Thyroid gland (tissue), 4 donors: ENCODE results near the gene CHRNA7.

Experiments used
- POLR2A ChIP-seq, 2 donors: fragments of 450-650 bp; IDR thresholded peaks; one replicate each; pipeline ENCODE4 v1.6.1; 2017; ENCODE audit warnings: antibody characterized with exemption in 2 of 2, mild to moderate bottlenecking in 2 of 2, moderate library complexity in 1 of 2
- TF ChIP-seq, protein P1 (sequence below), 6 experiments: fragments of 200-600 bp in 3 of 6; fragments of 450-650 bp in 3 of 6; sonication (generic) in 3 of 6; IDR thresholded peaks; one replicate each; pipeline ENCODE4 v1.5.1; 2016 to 2019; ENCODE audit warnings: antibody characterized with exemption in 6 of 6, mild to moderate bottlenecking in 2 of 6, inconsistent platforms in 1 of 6, moderate library complexity in 1 of 6

DNA sequence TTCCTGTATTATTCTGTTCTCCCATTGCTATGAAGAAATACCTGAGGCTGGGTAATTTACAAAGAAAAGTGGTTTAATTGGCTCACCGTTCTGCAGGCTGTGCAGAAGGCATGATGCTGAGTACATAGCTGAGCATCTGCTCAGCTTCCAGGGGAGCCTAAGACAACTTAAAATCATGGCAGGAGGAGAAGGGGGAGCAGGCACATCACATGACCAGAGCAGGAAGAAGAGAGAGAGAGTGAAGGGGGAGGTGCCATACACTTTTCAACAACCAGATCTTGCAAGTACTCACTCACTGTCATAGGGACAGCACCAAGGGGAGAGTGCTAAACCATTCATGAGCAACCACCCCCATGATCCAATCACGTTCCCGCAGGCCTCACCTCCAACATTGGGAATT is 188.4 kb downstream of the CHRNA7 start:
- TF ChIP-seq POLR2A (IDR thresholded peaks at IDR 0.05) = no peak
- TF ChIP-seq, protein P1, sequence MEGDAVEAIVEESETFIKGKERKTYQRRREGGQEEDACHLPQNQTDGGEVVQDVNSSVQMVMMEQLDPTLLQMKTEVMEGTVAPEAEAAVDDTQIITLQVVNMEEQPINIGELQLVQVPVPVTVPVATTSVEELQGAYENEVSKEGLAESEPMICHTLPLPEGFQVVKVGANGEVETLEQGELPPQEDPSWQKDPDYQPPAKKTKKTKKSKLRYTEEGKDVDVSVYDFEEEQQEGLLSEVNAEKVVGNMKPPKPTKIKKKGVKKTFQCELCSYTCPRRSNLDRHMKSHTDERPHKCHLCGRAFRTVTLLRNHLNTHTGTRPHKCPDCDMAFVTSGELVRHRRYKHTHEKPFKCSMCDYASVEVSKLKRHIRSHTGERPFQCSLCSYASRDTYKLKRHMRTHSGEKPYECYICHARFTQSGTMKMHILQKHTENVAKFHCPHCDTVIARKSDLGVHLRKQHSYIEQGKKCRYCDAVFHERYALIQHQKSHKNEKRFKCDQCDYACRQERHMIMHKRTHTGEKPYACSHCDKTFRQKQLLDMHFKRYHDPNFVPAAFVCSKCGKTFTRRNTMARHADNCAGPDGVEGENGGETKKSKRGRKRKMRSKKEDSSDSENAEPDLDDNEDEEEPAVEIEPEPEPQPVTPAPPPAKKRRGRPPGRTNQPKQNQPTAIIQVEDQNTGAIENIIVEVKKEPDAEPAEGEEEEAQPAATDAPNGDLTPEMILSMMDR (IDR thresholded peaks at IDR 0.05) = no peak
